HG03064 (cell line): ENCODE data around the gene FSHR.

Source experiments
- ATAC-seq: cut with Tn5 transposase; IDR thresholded peaks from one replicate; pipeline ENCODE4 v1.9.1; 2021; ENCODE audit warnings: low read depth; ENCODE audit not compliant: unreplicated experiment

The FSHR gene

GRCh38 chr2:49033394-49034185, 120.7 kb downstream of the FSHR start:
- no peak for ATAC-seq

- ATAC-seq, result no peak
Measured at GRCh38 chr2:49032936-49033335, 121.4 kb downstream of the FSHR start.

- ATAC-seq, result no peak
Measured at GRCh38 chr2:49032126-49032525, 122.2 kb downstream of the FSHR start.

DNA sequence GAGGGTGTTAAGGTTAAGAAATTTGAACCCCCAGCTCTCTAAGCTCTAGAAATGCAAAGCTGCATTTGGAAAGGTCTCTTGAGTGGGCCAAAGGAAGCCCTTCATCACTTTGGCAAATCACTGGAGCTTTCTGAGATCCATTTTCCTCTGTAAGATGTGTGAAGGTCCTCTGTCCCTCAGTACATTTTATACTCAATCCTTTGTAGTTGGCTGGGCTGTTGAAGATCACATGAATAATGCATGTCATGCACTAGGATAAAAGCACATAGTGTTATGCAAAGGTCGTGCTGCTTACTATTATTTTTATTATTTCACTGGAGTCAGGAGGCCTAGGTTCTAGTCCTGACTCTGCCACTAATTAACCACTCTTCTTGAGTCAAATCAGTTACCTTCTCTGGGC, 124.9 kb downstream of the FSHR start:
- no peak for ATAC-seq

DNA sequence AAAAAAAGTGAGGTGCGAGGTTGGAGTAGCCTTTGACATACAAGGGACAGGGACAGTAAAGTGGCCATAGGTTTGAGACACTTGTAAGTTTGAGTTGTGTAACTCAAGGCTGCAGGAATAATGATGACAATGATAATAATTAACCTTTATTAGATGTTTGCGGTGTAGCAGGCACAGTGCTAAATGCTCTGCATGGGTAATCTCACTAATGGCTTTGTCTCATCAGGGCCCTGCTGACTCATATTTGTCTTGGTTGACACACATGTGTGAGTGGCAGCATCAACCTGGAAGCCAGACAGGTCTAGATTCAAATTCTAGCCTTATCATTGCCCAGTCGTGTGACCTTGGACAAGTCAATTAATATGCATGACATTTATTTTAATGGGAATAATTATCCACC, 126.2 kb downstream of the FSHR start:
- ATAC-seq, result peak; percentile 100

DNA sequence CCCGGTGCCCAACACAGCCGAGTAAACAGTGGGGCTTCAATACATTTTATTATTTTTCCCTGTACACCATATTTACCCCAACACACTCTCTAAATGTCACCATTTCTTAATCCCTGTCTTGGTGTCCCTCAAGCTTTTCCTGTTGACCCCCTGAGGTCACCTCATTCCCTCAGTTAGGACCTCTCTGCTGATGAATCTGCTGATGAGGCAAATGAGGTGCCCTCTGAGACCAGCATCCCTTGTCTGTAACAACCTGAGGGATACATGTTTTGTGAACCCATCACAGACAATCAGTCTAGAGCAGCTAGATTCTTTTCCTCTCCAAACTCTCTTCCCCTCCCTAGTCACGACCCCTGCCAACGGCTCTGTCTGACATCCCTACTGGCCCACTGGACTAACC, 127.6 kb downstream of the FSHR start:
- no peak for ATAC-seq

DNA sequence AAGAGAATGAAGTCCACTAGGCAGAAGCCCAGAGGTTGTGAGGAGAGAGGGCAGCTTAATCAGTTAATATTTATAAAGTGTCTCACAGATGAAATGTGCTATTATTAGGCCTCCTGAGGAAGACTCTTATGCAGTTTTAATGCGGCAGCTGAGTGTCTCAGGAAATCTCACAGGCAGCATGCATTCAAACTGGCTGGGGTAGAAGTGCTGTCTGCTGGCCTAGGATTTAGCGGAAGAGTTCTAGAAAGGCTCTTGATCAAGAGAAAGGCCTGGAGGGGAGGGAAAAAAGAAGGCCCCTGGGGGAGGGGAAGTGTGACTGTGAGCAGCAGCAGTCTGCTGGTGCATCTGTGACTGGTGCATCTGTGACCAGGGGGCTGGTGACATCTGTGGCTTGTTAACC, 133.0 kb downstream of the FSHR start:
- ATAC-seq, result no peak

DNA sequence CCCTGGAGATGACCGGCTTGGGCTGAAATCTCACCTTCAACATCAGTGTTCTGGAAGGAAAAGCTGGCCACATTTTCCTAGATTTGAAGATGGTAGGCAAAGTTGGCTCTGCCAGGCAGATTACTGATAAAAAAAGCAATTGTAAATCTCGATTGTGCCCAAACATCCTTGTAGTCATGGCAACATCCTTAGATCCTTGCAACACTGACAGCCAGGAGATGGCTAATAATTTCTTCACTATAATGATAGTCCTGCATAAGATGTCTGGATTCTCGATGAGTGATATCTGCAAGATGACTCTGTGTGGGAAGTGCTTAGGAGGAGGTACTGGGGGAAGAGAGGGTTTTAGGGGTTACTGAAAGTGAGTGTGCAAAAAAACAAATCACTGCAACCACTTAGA, 149.1 kb downstream of the FSHR start:
- no peak for ATAC-seq

DNA sequence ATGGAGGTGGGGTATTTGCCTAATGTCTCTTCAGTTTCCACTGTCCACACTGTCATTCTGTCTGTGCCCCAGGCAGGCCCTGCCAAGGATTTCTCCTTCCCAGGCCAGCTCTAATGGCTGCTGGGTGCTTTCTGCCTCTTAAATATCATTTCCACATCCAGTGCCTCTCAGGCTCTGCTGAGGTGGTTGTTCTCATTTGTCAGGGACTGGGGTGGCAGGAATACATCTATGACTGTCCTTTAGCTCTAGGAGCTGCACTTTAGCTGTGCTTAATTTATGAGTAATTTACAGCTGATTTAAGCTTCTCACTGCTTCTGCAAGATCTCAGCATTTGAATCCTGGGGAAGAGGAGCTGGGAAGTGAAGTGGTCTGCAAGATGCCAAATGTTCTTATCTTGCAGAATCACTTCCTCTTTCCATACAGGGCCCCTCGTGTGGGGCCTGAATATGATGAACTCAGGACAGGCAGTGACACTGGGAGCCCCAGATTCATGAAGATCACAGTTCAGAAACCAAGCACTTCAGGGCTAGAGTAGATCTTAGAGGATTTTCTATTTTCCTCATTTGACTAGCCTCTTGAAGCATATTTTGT, 150.2 kb downstream of the FSHR start:
- peak; percentile 73 for ATAC-seq

DNA sequence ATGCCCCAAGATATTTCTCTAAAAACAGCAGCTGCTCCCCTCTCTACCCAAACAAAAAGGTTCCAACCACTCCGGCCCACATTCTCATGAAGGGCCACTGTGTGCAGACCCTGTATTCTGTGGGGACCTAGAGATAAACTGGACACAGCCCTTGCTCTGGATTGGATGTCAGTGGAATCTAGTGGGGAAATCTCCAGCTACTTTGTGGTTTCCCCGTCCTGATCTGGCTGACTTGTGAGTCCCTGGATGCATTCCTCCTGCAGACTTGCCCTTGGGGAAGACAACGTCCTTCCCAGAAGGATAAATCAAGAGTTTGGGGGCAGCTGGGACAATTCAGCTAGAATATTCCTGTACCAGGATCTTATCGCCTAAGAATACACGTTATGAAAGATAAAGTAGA, 151.1 kb downstream of the FSHR start:
- ATAC-seq, result no peak

DNA sequence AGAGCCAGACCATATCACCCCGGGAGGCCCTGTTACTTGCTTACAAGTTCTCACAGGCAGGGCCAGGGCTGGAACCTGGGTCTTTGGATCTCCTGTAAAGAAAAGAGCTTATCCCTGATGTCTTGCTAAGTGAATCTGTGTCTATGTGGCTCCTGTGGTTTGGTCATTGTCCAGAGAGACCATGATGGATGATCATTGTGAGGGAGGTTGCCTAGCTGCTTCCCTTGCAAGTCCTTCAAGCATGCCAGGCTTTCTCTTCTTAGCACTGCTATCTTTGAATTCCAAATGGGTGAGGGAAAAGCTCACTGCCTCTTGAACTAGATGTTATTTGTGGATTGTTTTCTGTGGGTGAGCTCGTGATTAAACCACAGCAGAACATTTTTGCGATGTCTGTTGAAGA, 151.6 kb downstream of the FSHR start:
- no peak for ATAC-seq

GRCh38 chr2:49000695-49001094, 153.6 kb downstream of the FSHR start:
- ATAC-seq, result no peak

- no peak for ATAC-seq
Measured at GRCh38 chr2:48998449-48998848, 155.9 kb downstream of the FSHR start.

DNA sequence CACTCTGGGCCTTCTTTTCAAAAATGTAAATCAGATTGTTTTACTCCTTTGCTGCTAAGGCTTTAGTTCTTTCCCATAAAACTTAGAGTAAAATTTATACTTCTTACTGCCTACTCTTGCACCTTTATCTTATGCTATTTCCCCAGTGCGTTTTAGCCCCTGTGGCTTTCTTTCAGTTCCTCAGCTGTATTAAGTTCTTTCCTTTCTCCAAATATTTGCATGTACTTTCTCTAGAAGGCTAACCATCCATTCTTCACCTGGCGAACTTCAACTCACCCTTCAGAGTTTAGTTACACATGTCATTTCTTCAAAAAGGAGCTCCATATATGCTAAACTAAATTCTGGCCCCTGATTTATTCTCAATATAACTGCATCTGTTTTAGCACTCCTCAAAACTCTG, 160.7 kb downstream of the FSHR start:
- ATAC-seq, result peak; percentile 52

- peak; percentile 63 for ATAC-seq
Measured at GRCh38 chr2:48991415-48992131, 162.7 kb downstream of the FSHR start.

DNA sequence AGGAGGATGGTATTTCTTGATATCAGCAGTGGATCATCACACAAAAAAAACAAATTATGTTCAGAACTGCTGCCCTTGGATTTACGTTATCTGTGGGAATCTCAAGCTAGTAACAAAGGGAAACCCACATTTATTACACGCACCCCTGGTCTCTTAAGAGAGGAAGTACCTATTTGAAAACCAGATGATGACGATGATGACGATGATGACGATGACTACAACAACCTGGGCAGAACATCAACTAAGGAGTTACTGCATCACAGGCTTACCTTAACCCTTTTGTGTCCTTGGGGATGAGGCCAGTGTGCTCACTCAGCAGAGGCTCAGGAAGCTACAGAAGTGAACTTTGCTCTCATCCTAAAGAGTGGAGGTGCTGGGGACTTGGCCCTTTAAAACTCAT, 169.4 kb downstream of the FSHR start:
- ATAC-seq, result no peak

GRCh38 chr2:48983551-48983950, 170.8 kb downstream of the FSHR start:
- no peak for ATAC-seq

DNA sequence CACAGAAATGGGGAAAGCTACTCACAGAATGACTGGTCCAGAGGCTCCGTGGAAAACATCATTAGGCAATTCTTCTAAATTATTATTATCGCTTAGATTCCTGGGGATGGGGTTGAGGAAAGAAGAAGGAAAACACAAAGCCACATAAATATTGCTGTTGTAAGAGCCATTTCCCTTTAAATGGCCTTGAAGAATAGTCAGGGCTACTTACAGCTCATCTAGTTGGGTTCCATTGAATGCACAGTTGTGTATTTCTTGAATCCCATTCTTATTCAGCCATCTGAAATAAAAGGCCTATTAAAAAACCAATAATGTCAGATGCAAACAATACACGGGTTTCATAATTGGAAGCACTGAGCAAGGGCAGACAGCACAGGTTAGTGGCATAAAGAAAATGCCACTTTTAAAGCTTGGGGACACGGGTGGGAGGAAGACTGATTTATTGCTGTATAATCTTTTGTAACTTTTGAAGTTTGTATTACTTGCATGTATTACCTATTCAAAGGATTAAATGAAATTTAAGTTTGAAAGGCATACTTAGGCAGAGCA, 171.4 kb downstream of the FSHR start:
- no peak for ATAC-seq

DNA sequence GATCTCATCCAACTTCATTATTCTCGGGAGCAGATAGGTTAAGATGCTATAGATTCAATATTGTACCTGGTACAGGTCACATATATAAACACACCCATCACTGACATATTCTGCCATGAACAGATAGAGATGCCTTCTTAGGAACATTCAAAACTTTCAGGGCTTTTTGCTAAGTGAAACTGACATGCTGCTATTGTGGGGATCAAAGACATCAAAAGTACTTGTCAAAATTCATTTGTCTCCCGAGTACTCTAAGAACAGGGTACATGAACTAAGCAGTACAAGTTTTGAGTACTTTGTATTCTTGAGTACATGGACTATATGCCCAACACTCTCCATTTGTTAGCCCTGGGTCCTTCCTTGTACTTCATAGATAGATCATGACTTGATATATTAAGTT, 173.5 kb downstream of the FSHR start:
- no peak for ATAC-seq

- ATAC-seq, result no peak
Measured at GRCh38 chr2:48979691-48980090, 174.6 kb downstream of the FSHR start.

DNA sequence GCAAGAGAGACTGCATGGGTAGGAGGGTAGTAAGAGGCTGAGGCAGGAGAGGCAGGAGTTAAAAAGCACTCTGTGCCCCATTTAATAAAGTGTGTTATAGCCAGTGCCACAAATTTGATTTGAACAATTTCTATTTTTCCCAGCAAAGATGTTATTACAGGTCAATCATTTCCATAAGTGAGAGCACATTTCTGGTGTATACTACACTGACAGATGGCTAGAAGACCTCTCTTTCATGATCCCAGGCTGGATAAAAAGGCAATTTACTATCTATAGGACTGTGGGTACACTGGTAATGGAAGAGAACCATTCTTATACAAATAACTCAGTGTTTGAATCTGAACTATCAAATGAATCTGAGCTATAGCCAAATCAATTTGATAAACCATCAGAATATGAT, 176.2 kb downstream of the FSHR start:
- no peak for ATAC-seq

DNA sequence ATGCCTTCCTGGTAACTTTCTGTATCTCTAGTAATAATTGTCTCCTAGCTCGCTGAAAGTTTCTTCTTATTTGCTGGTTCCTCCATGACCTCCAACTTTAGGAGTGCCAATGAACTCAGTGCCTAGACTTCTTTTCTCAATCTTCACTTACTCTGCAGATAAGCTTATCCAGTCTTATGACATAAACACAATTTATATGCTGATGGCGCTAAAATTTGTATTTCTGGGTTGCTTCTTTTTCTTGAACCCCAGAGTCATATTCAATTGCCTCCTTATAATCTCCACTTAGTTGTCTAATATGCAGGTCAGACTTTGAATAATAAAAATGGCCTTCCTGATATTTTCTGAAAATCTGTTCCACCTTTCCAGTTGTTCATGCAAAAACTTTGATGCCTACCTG, 182.5 kb downstream of the FSHR start:
- no peak for ATAC-seq
